Measurements from ENCODE around the gene ERGIC1. TPM values are rescaled to one million over a fixed set of nuclear protein-coding genes. Genes with fewer than 3 reads are reported as not detected.

ERGIC1 gene
- total RNA-seq, 1 experiment from 2014 or later = 89.8 TPM

DNA sequence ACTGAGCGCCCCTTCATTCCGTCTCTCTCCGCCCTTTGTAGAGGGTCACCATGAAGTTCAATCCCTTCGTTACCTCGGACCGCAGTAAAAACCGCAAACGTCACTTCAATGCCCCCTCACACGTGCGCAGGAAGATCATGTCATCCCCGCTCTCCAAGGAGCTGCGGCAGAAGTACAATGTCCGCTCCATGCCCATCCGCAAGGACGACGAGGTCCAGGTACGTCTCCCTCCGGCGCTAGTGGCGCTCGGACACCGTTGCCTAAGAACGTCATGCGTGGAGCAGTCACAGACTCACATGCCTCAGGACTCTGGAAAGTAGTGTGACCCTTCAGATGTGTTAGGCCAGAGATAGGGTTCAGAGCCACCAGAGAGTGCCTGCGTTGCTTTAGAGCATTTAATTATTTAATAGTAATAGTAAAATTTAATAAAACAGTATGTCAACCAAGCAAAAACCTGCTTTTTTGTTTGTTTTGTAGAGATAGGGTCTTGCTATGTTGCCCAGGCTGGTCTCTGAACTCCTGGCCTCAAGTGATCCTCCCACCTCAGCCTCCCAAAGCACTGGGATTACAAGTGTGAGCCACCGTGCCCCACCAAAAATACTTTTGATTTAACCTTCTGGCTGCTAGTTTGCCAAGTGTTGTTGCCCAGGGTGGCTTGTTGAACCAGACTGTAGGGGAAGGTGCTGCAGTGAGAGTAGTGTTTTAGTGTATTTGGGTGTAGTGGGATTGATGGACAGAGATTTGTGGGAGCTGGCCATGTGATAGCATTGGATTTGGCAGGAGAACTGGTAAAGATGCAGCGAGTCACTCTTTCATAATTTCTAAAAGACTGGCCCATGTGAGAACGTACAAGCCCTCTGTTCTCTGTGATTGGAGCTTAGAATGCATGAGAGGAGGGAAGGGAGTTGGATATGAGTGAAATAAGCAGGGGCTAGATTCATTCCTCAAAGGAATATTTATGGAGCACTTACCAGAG, 126.1 kb downstream of the ERGIC1 start (continued):
- TF ChIP-seq, protein P1, sequence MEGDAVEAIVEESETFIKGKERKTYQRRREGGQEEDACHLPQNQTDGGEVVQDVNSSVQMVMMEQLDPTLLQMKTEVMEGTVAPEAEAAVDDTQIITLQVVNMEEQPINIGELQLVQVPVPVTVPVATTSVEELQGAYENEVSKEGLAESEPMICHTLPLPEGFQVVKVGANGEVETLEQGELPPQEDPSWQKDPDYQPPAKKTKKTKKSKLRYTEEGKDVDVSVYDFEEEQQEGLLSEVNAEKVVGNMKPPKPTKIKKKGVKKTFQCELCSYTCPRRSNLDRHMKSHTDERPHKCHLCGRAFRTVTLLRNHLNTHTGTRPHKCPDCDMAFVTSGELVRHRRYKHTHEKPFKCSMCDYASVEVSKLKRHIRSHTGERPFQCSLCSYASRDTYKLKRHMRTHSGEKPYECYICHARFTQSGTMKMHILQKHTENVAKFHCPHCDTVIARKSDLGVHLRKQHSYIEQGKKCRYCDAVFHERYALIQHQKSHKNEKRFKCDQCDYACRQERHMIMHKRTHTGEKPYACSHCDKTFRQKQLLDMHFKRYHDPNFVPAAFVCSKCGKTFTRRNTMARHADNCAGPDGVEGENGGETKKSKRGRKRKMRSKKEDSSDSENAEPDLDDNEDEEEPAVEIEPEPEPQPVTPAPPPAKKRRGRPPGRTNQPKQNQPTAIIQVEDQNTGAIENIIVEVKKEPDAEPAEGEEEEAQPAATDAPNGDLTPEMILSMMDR (IDR thresholded peaks at IDR 0.05) = no peak
- no peak for TF ChIP-seq TP53 (CRISPR knock-in tag; IDR thresholded peaks at IDR 0.05)
- TF ChIP-seq NFATC4 (CRISPR knock-in tag; IDR thresholded peaks at IDR 0.05) = no peak
- TF ChIP-seq, protein P2, sequence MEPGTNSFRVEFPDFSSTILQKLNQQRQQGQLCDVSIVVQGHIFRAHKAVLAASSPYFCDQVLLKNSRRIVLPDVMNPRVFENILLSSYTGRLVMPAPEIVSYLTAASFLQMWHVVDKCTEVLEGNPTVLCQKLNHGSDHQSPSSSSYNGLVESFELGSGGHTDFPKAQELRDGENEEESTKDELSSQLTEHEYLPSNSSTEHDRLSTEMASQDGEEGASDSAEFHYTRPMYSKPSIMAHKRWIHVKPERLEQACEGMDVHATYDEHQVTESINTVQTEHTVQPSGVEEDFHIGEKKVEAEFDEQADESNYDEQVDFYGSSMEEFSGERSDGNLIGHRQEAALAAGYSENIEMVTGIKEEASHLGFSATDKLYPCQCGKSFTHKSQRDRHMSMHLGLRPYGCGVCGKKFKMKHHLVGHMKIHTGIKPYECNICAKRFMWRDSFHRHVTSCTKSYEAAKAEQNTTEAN (CRISPR knock-in tag; IDR thresholded peaks at IDR 0.05) = no peak; the same call in 1 of the 2 replicates
- no peak for TF ChIP-seq ETV6 (CRISPR knock-in tag; IDR thresholded peaks at IDR 0.05)
- TF ChIP-seq, protein P3, sequence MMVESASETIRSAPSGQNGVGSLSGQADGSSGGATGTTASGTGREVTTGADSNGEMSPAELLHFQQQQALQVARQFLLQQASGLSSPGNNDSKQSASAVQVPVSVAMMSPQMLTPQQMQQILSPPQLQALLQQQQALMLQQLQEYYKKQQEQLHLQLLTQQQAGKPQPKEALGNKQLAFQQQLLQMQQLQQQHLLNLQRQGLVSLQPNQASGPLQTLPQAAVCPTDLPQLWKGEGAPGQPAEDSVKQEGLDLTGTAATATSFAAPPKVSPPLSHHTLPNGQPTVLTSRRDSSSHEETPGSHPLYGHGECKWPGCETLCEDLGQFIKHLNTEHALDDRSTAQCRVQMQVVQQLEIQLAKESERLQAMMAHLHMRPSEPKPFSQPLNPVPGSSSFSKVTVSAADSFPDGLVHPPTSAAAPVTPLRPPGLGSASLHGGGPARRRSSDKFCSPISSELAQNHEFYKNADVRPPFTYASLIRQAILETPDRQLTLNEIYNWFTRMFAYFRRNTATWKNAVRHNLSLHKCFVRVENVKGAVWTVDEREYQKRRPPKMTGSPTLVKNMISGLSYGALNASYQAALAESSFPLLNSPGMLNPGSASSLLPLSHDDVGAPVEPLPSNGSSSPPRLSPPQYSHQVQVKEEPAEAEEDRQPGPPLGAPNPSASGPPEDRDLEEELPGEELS (CRISPR knock-in tag; IDR thresholded peaks at IDR 0.05) = no peak
- no peak for TF ChIP-seq FOXJ3 (CRISPR knock-in tag; IDR thresholded peaks at IDR 0.05; ENCODE audit: borderline replicate concordance)
- TF ChIP-seq HMGA2 (CRISPR knock-in tag; IDR thresholded peaks at IDR 0.05) = no peak

DNA sequence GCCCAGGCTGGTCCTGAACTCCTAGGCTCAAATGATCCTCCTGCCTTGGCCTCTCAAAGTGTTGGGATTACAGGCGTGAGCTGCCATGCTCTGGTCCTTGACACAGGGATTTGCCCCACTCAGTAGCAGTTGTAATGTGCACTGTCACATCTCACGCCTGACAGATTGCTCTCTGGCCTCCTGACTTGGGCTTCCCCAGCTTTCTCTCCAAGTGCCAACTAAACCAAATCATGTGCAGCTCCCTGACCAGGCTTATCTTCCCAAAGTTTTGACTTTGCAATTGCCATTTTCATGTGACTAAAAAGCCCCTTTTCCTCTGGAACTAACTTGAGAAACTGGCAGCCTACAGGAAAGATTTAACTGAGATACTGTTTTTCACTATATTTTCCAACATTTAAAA, 135.9 kb downstream of the ERGIC1 start:
- H3K4me1 Mint-ChIP-seq = no peaks in the 10 kb centered on the region
- ChIA-PET POLR2A (no interaction called here), CTCF (no interaction called here)
- TF ChIP-seq, protein P4, sequence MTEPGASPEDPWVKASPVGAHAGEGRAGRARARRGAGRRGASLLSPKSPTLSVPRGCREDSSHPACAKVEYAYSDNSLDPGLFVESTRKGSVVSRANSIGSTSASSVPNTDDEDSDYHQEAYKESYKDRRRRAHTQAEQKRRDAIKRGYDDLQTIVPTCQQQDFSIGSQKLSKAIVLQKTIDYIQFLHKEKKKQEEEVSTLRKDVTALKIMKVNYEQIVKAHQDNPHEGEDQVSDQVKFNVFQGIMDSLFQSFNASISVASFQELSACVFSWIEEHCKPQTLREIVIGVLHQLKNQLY (CRISPR knock-in tag; IDR thresholded peaks at IDR 0.05) = no peak
- no peak for TF ChIP-seq CBFB (CRISPR knock-in tag; IDR thresholded peaks at IDR 0.05; ENCODE audit: low read depth)
- H3K9me3 Mint-ChIP-seq = no peaks in the 10 kb centered on the region
- no peak overlapping the region for H3K27ac Mint-ChIP-seq
- peaks cover 20% of the 10 kb centered on the region for H3K36me3 Mint-ChIP-seq
- peaks cover 5% of the 10 kb centered on the region for H3K27me3 Mint-ChIP-seq (ENCODE audit: low read depth)
- no peak overlapping the region for H3K4me3 Mint-ChIP-seq
- ATAC-seq = no peak
- no peak for DNase-seq (ENCODE audit: low spot score)

DNA sequence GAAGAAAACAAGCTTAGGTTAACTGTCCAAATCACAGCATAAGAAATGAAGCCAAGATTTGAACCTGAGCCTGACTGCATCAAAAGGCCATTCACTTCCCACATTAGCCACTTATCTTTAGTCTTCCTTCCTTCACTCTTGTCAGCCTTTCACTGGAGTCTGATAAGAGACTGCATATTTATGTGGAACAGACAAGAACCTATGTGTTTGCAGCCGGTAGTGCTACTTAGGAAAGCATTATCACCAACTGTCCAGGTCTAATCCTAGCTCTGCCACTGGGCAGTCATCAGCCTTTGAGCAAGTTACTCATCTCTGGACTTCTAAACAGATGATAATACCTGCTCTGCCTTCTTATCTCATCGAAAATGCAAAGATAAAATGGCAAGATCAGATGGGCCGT, 137.4 kb downstream of the ERGIC1 start:
- CTCF ChIA-PET = interaction anchor here (1.0 kb wide), 2 partner anchors 12 to 13 kb away, joined by 3 to 5 read pairs; partner anchors contain the start of gene RPL26L1
- H3K36me3 Mint-ChIP-seq = peaks cover 13% of the 10 kb centered on the region
- POLR2A ChIA-PET = no interaction called here
- ATAC-seq (no peak), DNase-seq (ENCODE audit: low spot score) (no peak)
- H3K27me3 Mint-ChIP-seq (ENCODE audit: low read depth) = peaks cover 18% of the 10 kb centered on the region
- H3K27ac Mint-ChIP-seq = no peak overlapping the region
- H3K4me1 Mint-ChIP-seq = no peaks in the 10 kb centered on the region
- no peaks in the 10 kb centered on the region for H3K9me3 Mint-ChIP-seq
- no peak overlapping the region for H3K4me3 Mint-ChIP-seq
- TF ChIP-seq TEAD1 (CRISPR knock-in tag; IDR thresholded peaks at IDR 0.05) (no peak), MYBL2 (CRISPR knock-in tag; IDR thresholded peaks at IDR 0.05) (no peak), FOXJ3 (CRISPR knock-in tag; IDR thresholded peaks at IDR 0.05; ENCODE audit: borderline replicate concordance) (no peak), ZNF671 (CRISPR knock-in tag; IDR thresholded peaks at IDR 0.05) (no peak), SP1 (CRISPR knock-in tag; conservative IDR thresholded peaks at IDR 0.05) (no peak), FOXP1 (CRISPR knock-in tag; IDR thresholded peaks at IDR 0.05; ENCODE audit: borderline replicate concordance) (no peak)
- TF ChIP-seq, protein P5, sequence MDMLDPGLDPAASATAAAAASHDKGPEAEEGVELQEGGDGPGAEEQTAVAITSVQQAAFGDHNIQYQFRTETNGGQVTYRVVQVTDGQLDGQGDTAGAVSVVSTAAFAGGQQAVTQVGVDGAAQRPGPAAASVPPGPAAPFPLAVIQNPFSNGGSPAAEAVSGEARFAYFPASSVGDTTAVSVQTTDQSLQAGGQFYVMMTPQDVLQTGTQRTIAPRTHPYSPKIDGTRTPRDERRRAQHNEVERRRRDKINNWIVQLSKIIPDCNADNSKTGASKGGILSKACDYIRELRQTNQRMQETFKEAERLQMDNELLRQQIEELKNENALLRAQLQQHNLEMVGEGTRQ (CRISPR knock-in tag; IDR thresholded peaks at IDR 0.05) = no peak
- TF ChIP-seq, protein P2 (CRISPR knock-in tag; IDR thresholded peaks at IDR 0.05) = no peak
- TF ChIP-seq, protein P6, sequence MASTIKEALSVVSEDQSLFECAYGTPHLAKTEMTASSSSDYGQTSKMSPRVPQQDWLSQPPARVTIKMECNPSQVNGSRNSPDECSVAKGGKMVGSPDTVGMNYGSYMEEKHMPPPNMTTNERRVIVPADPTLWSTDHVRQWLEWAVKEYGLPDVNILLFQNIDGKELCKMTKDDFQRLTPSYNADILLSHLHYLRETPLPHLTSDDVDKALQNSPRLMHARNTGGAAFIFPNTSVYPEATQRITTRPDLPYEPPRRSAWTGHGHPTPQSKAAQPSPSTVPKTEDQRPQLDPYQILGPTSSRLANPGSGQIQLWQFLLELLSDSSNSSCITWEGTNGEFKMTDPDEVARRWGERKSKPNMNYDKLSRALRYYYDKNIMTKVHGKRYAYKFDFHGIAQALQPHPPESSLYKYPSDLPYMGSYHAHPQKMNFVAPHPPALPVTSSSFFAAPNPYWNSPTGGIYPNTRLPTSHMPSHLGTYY (CRISPR knock-in tag; IDR thresholded peaks at IDR 0.05) = no peak
- TF ChIP-seq, protein P7, sequence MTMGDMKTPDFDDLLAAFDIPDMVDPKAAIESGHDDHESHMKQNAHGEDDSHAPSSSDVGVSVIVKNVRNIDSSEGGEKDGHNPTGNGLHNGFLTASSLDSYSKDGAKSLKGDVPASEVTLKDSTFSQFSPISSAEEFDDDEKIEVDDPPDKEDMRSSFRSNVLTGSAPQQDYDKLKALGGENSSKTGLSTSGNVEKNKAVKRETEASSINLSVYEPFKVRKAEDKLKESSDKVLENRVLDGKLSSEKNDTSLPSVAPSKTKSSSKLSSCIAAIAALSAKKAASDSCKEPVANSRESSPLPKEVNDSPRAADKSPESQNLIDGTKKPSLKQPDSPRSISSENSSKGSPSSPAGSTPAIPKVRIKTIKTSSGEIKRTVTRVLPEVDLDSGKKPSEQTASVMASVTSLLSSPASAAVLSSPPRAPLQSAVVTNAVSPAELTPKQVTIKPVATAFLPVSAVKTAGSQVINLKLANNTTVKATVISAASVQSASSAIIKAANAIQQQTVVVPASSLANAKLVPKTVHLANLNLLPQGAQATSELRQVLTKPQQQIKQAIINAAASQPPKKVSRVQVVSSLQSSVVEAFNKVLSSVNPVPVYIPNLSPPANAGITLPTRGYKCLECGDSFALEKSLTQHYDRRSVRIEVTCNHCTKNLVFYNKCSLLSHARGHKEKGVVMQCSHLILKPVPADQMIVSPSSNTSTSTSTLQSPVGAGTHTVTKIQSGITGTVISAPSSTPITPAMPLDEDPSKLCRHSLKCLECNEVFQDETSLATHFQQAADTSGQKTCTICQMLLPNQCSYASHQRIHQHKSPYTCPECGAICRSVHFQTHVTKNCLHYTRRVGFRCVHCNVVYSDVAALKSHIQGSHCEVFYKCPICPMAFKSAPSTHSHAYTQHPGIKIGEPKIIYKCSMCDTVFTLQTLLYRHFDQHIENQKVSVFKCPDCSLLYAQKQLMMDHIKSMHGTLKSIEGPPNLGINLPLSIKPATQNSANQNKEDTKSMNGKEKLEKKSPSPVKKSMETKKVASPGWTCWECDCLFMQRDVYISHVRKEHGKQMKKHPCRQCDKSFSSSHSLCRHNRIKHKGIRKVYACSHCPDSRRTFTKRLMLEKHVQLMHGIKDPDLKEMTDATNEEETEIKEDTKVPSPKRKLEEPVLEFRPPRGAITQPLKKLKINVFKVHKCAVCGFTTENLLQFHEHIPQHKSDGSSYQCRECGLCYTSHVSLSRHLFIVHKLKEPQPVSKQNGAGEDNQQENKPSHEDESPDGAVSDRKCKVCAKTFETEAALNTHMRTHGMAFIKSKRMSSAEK (CRISPR knock-in tag; IDR thresholded peaks at IDR 0.05; ENCODE audit: borderline replicate concordance) = no peak
